Ovary (tissue), 3 donors: Measurements from ENCODE around the gene SGTA.

ENCODE experiments used
- CTCF ChIP-seq, 3 donors: fragments of 450-650 bp in 2 of 3; fragments of 200-600 bp in 1 of 3; IDR thresholded peaks; one replicate each; pipeline versions ENCODE4 v1.5.1 to v1.8.0; 2016 to 2022; ENCODE audit warnings: antibody characterized with exemption in 3 of 3, mild to moderate bottlenecking in 1 of 3
- EP300 ChIP-seq: sonication (generic); formaldehyde crosslinking; IDR thresholded peaks from one replicate; pipeline ENCODE4 v1.6.1; 2017; ENCODE audit warnings: antibody characterized with exemption
- POLR2A ChIP-seq: fragments of 450-650 bp; IDR thresholded peaks from one replicate; pipeline ENCODE4 v1.6.1; 2017; ENCODE audit warnings: antibody characterized with exemption, mild to moderate bottlenecking, moderate library complexity
- donor health status: DM: no; HTN: no; CAD: no.

DNA sequence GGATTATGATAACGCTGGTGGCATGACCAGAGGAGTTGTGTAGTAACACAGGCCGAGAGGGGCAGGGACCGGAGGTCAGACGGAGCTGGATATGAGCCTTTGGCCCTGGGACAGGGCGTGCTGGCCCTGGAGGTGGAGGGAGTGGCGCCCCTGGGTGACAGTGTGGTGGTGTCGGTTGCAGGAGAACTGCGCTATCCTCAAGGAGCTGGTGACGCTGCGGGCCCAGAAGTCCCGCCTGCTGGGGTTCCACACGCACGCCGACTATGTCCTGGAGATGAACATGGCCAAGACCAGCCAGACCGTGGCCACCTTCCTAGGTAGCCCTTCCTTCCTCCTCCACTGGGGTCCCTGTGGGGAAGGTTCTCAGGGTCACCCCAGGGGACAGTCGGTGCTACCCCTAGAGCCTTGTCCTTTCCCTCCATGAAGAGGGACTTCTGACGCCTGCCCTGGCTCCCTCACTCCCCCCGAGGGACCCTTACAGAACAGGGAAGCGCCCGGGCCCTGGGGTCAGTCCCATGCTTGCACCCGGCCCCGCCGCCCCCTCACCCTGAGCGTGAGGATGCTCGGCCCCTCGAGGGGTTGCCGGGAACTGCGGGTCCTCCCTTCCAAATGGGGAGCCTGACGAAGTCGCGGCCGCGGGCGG lies 23.8 kb upstream of the SGTA start:
- no peak for TF ChIP-seq EP300
- TF ChIP-seq CTCF (IDR thresholded peaks at IDR 0.05), result no peak
- TF ChIP-seq POLR2A, result no peak
